HG02884 (cell line): ENCODE results near the gene ST8SIA6.

Experiments
- ATAC-seq: cut with Tn5 transposase; IDR thresholded peaks from one replicate; pipeline ENCODE4 v1.9.1; 2021; ENCODE audit warnings: mild to moderate bottlenecking, moderate library complexity; ENCODE audit not compliant: unreplicated experiment

The ST8SIA6 gene

DNA sequence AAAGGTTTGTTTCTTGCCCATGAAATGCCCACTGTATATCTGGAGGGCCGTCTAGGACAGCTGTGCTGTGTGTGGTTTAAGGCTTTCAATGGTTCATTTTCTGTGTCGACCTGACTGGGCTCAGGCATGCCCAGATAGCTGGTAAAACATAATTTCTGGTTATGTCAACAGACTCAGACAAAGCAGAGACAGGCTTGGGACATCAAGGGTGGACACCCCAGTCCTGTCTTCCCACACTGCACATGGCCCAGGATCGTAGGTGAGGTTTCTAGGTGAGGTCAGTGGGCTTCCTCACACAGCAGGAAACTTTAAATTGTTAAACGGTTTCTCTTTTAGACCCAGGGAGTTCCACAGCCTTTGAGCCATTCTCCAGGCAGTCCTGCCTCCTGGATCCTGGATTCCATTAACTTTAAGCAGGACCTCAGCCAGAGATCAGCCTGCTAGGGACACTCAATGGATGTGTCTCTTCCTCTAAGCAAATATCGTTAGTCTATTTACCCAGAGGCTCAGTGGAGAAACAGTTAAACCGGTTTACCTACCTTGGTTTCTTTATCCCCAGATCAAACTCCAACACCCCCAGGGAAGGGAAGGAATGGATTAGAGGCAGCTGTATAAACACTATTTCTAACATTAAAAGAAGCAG is 66.4 kb downstream of the ST8SIA6 start:
- ATAC-seq, result no peak

DNA sequence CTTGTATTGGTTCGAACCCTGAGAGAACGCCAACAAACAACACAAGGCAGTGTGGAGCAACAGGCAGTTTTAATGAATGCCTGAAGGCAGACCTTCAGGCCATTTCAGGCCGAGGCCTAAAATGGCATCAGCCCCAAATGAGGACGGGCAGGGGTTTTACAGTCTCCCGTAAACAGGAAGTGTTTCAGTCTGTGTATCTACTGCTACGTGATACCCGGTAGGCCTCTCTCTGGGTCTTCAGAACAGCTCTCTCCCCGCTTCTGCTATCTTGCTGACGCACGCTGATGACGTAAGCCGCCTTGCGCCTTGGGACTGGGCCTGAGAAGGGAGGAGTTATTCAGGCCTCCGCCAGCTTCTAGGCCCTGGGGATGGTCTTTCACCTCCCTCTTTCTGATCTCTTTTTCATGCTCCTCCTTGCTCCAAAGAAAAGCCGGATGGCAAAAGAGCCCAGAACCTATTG is 67.7 kb downstream of the ST8SIA6 start:
- no peak for ATAC-seq

DNA sequence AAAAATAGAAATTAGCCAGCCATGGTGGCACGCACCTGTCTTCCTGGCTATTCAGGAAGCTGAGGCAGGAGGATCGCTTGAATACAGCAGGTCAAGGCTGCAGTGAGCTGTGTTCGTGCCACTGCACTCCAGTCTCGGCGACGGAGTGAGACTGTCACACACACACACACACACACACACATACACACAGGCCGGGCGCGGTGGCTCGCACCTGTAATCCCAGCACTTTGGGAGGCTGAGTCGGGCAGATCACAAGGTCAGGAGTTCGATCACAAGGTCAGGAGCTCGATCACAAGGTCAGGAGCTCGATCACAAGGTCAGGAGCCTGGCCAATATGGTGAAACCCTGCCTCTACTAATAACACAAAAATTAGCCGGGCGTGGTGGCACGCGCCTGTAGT is 68.4 kb downstream of the ST8SIA6 start:
- ATAC-seq, result no peak

DNA sequence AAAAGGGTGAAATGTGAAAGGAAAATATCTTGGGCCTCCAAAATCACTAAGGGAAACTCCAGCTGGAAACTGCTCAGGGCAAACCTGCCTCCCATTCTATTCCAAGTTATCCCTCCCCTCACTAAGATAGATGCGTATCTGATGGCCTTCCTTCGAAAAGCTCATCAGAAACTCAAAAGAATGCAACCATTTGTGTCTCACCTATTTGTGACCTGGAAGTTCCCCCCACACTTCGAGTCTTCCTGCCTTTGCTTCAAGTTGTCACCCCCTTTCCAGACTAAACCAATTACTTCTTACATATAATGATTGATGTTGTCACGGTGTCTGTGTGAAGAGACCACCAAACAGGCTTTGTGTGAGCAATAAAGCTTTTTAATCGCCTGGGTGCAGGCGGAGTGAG is 69.3 kb downstream of the ST8SIA6 start:
- no peak for ATAC-seq

DNA sequence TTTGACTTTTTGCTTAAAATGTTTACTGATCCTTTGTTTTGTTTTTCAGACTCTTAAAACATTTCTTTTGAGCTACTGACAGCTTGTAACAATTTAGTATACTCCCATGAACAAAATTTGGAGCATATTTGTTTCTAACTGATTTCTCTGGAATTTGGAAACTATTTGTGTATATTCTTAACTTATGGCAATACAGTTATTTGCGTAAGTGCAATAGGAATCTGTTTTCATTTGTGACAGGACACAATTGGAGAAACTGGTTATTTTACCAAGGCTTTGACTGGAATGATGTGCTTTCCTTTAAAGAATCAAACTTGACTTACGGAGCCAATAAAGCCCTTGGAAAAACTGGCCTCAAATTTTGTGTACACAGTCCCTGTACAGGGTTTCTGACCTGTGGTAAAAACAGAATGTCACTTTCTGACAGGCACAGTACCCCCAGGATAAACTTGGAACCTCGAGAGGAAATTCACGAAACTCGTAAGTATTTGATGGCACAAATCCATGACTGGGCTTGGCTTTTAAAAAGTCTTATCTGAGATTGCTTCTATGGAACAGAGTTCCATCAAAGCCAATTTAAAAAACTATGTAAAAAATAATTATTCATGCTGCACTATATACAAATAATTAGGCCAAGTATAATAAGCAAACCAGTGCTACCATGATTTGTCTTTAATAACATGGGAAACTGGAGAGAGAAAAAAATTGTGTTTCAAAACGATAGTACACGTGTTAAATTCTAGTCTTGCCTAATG is 70.4 kb downstream of the ST8SIA6 start:
- no peak for ATAC-seq

DNA sequence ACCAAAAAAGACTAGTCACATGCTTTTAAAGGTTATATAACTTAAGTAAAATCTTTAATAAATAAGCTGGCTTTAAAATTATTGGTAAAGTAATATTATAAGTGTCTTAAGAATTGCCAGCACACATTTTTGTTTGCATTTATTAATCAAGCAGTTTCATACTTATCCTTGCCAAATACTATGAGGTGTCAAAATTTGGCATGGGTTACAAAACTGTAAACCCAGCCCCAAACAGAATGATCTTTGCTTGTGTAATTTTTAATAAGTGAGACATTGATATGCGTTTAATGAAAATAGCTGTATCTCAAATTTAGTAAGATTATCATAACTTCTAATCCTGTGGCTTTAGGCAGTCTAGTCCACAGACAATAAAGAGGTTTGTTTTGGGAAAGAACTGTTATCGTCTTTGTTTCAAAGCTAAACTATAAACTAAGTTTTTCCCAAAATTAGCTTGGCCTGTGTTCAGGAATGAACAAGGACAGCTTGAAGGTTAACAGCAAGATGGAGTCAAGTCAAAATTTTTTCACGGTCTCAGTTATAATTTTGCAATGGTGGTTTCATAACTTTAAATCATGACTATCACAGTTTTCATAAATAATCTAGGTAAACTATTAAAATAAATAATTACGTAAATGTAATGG is 72.8 kb downstream of the ST8SIA6 start:
- ATAC-seq, result no peak

DNA sequence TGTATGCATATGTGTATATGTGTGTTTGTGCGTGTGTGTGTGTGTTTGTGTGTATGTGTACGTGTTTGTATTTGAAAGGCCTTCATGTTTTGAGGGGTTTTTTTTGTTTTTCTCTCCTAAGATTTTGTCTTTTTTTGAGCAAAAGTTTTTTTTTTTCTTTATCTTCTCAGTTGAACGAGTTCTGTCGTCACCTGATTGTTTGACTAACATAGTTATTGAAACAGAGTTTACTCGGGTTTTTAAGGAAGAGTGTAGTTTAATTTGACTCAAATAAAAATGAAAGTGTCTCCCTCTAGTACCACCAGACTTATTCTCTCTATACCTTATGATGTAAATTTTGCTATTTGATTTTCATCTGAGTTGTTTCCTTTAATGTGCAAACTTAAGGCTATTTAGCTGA is 73.5 kb downstream of the ST8SIA6 start:
- ATAC-seq, result no peak

DNA sequence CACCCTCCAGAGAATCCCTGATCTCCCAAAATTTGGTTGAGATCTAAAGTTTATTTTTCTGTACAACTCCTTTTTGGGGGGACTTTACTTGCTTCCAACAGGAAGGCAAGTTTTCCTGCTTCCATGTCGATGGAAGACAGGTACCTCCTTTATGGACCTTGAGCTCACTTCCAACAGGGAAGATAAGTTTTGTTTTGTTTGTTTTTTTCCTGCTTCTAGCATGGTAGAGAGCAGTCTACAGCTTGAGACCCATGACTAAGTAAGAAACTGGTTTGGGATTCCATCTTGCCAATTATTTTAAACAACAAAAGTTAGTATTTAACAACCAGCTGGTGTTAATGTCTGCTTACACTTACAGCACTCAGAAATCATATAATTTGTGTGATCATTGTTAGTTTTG is 74.4 kb downstream of the ST8SIA6 start:
- no peak for ATAC-seq

DNA sequence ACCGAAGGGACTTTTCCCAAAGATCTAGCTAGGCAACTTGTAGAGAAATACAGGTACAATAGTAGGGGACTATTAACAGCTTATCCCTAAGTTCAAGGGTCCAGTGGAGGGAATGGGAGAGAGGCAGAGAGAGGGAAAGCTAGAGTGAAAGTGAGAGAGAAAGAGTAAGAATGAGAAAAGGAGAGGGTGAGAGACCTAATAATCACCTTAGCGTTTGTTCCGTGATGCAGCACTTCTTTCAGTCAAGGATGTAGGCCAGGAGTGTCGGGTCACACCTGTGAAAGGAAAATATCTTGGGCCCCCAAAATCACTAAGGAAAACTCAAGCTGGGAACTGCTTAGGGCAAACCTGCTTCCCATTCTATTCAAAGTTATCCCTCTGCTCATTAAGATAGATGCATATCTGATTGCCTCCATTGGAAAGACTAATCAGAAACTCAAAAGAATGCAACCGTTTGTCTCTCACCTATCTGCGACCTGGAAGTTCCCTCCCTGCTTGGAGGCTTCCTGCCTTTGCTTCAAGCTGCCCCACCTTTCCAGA is 75.2 kb downstream of the ST8SIA6 start:
- ATAC-seq, result no peak

DNA sequence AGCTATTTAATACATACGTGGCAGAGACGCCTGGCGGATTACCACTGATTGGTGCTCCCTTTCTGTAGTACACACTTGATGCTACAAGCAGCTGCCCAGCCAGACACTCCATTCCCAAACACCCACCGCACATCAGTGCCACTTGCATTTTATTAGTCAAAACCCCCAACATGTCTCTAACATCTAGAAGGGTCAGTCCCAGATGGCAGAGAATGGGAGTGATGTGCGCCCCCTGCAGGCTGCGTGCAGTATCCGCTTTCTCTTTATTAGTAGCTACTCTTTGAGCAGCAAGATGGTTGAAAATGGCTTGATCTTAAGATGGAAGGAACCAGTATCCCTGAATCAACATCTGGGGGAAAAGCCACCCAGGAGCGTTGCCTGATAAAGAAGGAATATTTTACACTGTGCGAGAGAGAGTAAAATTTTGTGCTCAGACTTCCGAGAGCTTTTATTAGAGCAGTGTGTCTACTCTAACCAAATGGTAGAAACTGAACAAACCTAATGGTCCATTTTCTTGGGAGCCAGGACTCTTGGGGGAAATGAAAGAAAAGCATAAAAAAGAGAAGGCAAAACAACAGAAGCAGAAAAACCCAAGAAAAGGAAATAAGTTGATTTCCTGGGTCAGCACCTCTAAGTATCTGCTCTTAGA is 78.3 kb downstream of the ST8SIA6 start:
- ATAC-seq, result peak; percentile 54

DNA sequence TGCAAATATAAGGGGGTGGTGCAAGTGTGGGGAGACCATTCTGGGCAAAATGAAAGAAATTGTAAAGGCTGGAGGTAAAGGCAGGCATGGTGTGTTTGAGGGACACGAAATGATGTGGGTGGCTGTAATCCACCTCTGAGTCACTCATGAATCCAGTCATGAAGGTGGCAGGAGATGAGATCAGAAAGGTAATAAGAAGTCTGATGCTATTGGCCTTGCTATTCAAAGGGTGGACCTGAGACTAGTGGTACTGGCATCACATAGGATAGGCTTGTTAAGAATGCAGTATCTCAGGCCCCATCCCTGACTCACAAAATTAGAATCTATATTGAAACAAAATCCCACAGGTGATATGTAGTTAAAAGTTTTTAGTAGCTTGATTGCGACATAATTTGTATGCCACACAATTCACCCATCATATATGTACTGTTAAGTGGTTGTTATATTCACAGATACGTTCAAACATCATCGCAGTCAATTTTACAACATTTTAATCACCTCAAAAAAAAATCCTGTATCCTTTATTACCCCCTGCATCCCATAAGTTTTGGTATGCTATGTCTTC is 85.6 kb downstream of the ST8SIA6 start:
- ATAC-seq, result no peak

DNA sequence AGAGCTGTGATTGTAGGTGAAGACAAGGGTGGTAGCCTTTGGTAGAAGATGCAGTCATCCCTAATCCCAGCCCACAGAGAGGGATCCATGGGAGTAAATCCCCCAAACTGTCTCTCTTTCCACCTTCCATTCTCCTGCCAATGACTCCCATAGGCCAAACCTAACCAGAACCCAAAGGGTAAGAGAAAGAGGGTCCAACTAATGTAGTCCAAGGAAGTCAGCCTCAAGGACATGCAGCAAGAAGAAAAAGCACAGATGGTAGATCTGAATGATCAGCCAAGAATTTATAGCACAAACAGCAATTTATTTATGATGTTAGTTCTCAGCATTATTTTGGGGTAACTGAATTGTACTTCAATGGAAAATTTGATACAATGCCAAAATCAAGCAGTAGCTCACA is 87.7 kb downstream of the ST8SIA6 start:
- ATAC-seq, result no peak

DNA sequence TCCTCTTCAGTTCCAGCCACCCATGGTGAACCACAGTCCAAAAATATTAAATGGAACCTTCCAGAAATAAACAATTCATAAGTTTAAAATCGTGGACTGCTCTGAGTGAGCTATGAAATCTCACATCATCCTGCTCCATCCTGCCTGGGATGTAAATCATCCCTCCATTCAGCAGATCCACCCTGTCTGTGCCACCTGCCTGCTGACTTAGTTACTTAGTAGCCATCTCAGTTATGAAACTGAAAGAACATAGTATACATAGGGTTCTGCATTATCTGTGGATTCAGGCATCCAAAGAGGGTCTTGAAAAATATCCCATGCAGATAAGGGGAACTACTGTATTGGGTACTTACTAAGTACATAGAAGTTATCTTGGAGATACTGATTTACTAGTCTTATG is 89.0 kb downstream of the ST8SIA6 start:
- no peak for ATAC-seq

DNA sequence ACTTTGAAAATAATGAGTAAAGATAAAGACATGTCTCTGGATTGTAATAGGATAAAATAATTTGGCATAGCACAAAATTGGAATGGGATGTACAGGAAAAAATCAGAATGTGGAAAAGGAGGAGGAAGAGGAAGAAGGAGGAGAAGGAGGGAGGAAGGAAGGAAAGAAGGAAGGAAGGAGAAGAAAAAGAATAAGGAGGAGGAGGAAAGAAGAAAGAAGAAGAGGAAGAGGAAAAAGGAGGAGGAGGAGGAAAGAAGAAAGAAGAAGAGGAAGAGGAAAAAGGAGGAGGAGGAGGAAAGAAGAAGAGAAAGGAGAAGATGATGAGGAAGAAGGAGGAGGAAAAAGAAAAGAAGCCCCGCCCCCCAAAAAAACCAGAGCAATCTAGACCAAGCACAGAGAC is 95.9 kb downstream of the ST8SIA6 start:
- no peak for ATAC-seq

DNA sequence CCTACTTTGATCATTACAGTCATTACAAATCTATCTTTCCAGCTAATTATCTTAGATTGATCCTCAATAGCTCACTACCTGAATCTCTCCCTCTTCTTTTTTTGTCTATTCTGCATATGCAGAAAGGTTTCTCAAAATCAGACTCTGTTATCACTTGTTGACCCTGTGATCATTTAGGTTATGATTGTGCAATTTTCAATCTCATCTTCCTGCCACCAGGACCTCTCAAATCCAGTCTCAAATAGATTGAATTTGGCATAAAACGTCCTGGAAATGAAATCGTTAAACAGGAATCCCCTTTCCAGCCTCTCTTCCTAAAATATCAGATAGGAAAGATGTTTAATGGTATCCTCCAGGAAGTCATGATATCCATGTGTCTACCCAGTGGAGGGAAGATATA is 96.6 kb downstream of the ST8SIA6 start:
- no peak for ATAC-seq

DNA sequence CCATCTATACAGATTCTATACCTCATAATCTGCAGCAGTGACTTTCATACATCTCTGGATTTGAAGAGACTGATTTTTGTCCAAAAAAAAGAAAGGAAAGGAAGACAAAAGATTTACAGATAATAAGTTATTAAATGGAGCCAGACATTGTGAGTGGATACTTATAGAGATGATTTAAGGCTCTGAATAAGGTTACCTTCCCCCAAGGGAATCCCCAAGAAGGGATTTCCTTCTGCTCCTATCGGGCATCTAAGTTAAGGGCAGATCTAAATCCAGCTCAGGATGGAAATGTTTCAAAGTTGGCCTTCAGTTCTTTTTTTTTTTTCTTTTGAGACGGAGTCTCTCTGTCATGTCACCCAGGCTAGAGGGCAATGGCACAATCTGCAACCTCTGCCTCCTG is 97.6 kb downstream of the ST8SIA6 start:
- ATAC-seq, result no peak

DNA sequence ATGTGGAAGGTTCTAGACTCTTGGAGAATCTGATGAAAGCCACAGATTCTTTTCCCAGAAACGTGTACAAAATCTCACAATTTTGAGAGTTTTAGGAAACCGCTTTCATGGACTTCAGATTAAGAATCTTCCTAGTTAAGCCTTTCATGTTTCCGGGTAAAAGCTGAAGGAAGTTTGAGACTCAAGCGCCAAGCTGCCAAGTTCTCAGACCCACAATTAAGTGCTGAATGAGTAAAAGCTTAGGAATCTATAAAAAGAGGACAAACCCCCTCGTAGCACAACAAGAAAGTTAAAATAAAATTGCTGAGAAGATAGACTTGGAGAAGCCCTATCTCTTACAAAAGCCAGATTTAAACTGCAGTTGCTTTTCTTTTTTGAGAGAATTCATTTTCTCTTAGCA is 99.6 kb downstream of the ST8SIA6 start:
- ATAC-seq, result no peak

DNA sequence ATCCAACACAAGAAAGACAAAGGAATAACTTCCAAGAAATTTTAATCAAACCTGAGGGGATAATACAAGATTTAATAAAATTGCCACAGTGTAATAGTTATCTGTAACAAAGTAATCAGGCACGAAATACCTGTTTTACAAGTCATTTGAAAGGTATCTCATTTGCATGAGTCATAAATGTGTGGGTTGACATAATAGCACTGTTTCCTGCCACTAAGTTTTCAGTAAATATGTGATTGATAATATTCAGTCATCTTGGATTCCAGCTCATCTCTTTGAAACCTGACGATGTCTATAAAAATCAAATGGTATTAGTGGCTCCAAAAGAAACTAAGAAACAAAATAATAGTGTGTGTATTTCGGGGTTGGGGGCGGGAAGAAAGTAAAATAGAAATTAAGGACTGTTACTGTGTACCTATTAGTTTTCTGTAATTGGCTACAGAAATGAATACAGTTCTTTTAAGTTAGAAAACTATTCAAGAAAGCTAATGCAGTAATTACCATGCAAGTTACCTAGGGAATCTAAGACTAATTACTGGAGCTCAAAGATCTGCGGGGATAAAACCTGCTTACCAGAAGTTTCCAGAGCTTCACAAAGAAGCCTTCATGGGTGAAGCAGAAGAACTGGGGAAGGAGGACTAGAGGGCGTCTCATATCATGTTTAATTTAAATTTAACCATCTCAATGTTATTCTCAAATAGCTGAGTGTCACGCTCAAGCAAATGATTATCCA is 100.7 kb downstream of the ST8SIA6 start:
- no peak for ATAC-seq

DNA sequence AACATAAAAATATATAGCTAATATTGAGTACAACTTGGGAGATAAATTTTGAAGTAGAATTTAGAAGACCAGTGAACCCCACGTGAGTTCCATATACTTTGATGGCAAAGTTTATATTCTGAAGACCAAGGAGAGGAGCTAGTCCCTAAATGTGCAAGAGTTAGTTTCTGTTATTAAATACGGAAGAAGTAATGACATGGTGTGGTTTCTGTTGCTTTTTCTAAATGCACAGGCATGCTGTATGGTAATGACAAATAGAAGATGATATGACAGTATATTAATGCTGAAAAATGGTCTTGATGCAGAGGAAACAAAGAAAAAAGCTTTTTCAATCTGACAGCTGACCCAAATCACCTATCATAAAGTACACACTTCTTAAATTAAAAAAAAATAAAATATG is 101.8 kb downstream of the ST8SIA6 start:
- no peak for ATAC-seq

DNA sequence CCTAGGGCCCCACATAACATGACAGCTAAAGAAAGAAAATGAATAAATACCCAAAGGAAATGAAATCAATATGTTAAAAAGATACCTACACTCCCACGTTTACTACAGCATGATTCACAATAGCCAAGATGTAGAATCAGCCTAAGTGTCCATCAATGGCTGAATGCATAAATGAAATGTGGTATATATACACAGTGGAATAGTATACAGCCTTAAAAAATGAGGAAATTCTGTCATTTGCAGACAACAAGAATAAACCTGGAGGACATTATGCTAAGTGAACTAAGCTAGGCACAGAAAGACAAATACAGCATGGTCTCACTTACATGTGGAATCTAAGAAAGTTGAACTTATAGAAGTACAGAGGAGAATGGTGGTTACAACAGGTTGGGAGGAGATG is 102.9 kb downstream of the ST8SIA6 start:
- ATAC-seq, result no peak
